ENCODE measurements around the gene PALLD. TPM values are rescaled to one million over a fixed set of nuclear protein-coding genes. Genes with fewer than 3 reads are reported as not detected.

The PALLD gene
- total and polyA plus RNA-seq, 2 donors: 24.3 to 83.0 TPM

- Histone ChIP-seq H3K36me3 (ENCODE audit: control insufficient read depth in 2 of 2, insufficient read depth in 2 of 2, low read length in 1 of 2) (no peaks in the 10 kb centered on the region), H3K27ac (ENCODE audit: low read depth in 1 of 2, low read length in 1 of 2) (no peak overlapping the region), H3K27me3 (ENCODE audit: control insufficient read depth in 2 of 2, insufficient read depth in 1 of 2, low read length in 1 of 2) (no peaks in the 10 kb centered on the region), H3K4me3 (ENCODE audit: low read length in 2 of 2) (no peak overlapping the region), H3K9me3 (ENCODE audit: control insufficient read depth in 2 of 2, insufficient read depth in 1 of 2, low read length in 1 of 2) (no peaks in the 10 kb centered on the region), H3K4me1 (ENCODE audit: control insufficient read depth in 2 of 2, insufficient read depth in 2 of 2, low read length in 2 of 2) (no peaks in the 10 kb centered on the region)
- WGBS: 46% methylated on average over 9 of the region's 9 CpGs
- DNase-seq (ENCODE audit: low read depth in 6 of 9, low spot score in 9 of 9): peak in 8 of 9 donors; percentile 7 to 57 (median 30)
Measured at GRCh38 chr4:168585168-168586091, 88.6 kb downstream of the PALLD start.

DNA sequence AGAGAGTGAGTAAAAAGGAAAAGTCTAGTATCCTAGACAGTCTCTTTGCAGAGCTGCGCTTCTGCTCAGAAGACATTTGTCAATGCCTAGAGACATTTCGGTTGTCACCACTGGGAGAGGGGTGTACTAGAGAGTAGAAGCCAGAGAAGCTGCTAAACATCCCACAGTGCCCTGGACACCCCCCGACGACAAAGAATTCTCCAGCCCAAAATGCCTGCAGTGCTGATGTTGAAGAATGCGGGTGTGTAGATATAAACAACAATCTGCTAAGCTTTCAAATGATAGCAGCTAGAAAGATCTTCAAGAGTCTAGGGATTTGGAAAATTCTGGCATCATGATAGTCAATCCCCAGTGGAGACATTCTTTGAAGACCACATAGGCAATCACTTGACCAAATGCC is 90.1 kb downstream of the PALLD start:
- H3K36me3 ChIP-seq (ENCODE audit: control insufficient read depth in 2 of 2, insufficient read depth in 2 of 2, low read length in 1 of 2): no peaks in the 10 kb centered on the region
- no peak overlapping the region for H3K4me3 ChIP-seq (ENCODE audit: low read length in 2 of 2)
- WGBS: 96% methylated on average over 5 of the region's 5 CpGs

DNA sequence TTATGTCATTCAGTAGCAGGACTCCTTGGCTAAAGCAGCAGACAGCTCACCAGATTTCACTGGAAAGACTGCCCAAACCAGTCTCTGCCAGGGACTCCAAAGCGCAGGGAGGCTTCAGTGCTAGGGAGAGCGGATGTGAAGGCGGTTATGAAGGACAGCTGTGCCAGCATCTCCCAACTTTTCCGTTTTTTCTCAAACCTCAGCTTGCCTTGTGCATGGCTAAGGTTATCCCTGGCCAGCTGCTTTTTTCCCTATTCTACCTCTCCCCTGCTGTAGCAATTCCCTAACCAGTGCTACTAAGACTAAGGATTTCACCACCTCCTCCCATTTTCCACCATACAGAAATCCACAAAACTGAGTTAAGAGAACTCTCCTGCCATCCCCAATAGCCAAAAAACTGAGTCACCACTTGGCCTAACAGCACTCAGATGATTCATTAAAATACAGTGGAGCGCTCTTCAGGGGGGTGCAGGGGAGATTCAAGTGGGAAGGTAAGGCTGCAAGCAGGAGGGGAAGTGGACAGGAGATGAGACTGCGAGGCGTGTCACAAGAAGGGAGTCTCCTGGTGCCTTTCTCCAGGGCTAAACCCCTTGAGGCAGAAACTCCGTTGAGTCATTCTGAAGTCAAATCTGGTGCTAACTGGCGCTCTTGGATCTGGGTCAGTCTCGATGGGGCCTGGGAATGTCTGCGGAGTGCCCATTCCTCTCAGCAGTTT is 90.7 kb downstream of the PALLD start:
- Histone ChIP-seq H3K4me1 (ENCODE audit: control insufficient read depth in 2 of 2, insufficient read depth in 2 of 2, low read length in 2 of 2) (no peaks in the 10 kb centered on the region), H3K27ac (ENCODE audit: low read depth in 1 of 2, low read length in 1 of 2) (no peak overlapping the region)
- DNase-seq (ENCODE audit: low read depth in 6 of 9, low spot score in 9 of 9): no peak

More for the DNA sequence above, 90.1 kb downstream of the PALLD start:
- H3K9me3 ChIP-seq (ENCODE audit: control insufficient read depth in 2 of 2, insufficient read depth in 1 of 2, low read length in 1 of 2): no peaks in the 10 kb centered on the region
- no peaks in the 10 kb centered on the region for H3K27me3 ChIP-seq (ENCODE audit: control insufficient read depth in 2 of 2, insufficient read depth in 1 of 2, low read length in 1 of 2)
- no peak for DNase-seq (ENCODE audit: low read depth in 6 of 9, low spot score in 9 of 9)
- no peaks in the 10 kb centered on the region for H3K4me1 ChIP-seq (ENCODE audit: control insufficient read depth in 2 of 2, insufficient read depth in 2 of 2, low read length in 2 of 2)
- no peak overlapping the region for H3K27ac ChIP-seq (ENCODE audit: low read depth in 1 of 2, low read length in 1 of 2)

GRCh38 chr4:168588916-168589531 is 92.2 kb downstream of the PALLD start:
- WGBS: 92% methylated on average over 8 of the region's 8 CpGs
- H3K4me1 ChIP-seq (ENCODE audit: control insufficient read depth in 2 of 2, insufficient read depth in 2 of 2, low read length in 2 of 2): no peaks in the 10 kb centered on the region
- H3K27me3 ChIP-seq (ENCODE audit: control insufficient read depth in 2 of 2, insufficient read depth in 1 of 2, low read length in 1 of 2): no peaks in the 10 kb centered on the region
- H3K36me3 ChIP-seq (ENCODE audit: control insufficient read depth in 2 of 2, insufficient read depth in 2 of 2, low read length in 1 of 2): no peaks in the 10 kb centered on the region
- no peak overlapping the region for H3K4me3 ChIP-seq (ENCODE audit: low read length in 2 of 2)
- H3K27ac ChIP-seq (ENCODE audit: low read depth in 1 of 2, low read length in 1 of 2): no peak overlapping the region
- H3K9me3 ChIP-seq (ENCODE audit: control insufficient read depth in 2 of 2, insufficient read depth in 1 of 2, low read length in 1 of 2): no peaks in the 10 kb centered on the region
- DNase-seq (ENCODE audit: low read depth in 6 of 9, low spot score in 9 of 9): peak in 1 of 9 donors; percentile 25

More for the DNA sequence above, 90.7 kb downstream of the PALLD start:
- H3K9me3 ChIP-seq (ENCODE audit: control insufficient read depth in 2 of 2, insufficient read depth in 1 of 2, low read length in 1 of 2): no peaks in the 10 kb centered on the region
- H3K27me3 ChIP-seq (ENCODE audit: control insufficient read depth in 2 of 2, insufficient read depth in 1 of 2, low read length in 1 of 2): no peaks in the 10 kb centered on the region
- no peak overlapping the region for H3K4me3 ChIP-seq (ENCODE audit: low read length in 2 of 2)
- no peaks in the 10 kb centered on the region for H3K36me3 ChIP-seq (ENCODE audit: control insufficient read depth in 2 of 2, insufficient read depth in 2 of 2, low read length in 1 of 2)
- WGBS: 92% methylated on average over 11 of the region's 11 CpGs

DNA sequence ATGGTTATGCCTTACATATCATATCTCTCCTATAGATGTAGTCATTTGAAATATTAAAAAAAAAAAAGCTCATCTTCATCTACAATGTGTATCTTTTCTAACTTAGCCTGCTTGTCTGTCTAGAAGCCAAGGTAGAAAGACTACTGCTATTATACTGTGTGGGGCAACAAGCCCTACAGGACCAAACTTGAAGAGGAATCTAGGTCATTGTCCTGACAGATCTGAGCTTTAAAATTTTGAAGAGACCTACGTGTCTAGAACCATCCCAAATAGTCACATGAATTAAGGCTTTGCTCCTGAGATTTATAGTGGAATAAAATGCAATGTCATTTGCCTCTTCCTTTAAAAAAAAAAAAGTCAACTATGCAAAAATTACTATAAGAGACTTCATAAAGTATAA is 95.8 kb downstream of the PALLD start:
- 56% methylated on average over 1 of the region's 1 CpG for WGBS
- Histone ChIP-seq H3K27me3 (ENCODE audit: control insufficient read depth in 2 of 2, insufficient read depth in 1 of 2, low read length in 1 of 2) (no peaks in the 10 kb centered on the region), H3K36me3 (ENCODE audit: control insufficient read depth in 2 of 2, insufficient read depth in 2 of 2, low read length in 1 of 2) (no peaks in the 10 kb centered on the region), H3K4me1 (ENCODE audit: control insufficient read depth in 2 of 2, insufficient read depth in 2 of 2, low read length in 2 of 2) (no peaks in the 10 kb centered on the region), H3K9me3 (ENCODE audit: control insufficient read depth in 2 of 2, insufficient read depth in 1 of 2, low read length in 1 of 2) (no peaks in the 10 kb centered on the region), H3K4me3 (ENCODE audit: low read length in 2 of 2) (no peak overlapping the region), H3K27ac (ENCODE audit: low read depth in 1 of 2, low read length in 1 of 2) (no peak overlapping the region)
- no peak for DNase-seq (ENCODE audit: low read depth in 6 of 9, low spot score in 9 of 9)

DNA sequence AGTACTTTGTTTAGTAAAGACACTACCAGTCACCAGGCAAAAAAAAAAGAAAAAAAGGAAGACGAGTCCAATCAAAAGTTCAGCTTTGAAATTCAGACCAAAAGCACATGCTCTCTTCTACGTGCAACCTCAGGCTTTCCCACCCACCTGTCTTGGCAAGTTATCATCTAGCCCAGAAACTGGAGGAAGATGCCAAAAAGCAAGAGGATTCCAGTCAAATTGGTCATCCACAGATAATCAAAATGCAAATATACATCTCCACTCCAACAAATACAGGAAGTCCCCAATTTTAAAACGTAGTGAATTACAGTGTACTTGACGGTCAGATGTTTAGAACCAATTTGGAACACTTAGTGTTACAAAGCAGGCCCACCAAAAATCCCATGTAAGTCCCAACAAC is 96.5 kb downstream of the PALLD start:
- no peaks in the 10 kb centered on the region for H3K27me3 ChIP-seq (ENCODE audit: control insufficient read depth in 2 of 2, insufficient read depth in 1 of 2, low read length in 1 of 2)
- DNase-seq (ENCODE audit: low read depth in 6 of 9, low spot score in 9 of 9): no peak
- no peak overlapping the region for H3K27ac ChIP-seq (ENCODE audit: low read depth in 1 of 2, low read length in 1 of 2)
- H3K4me1 ChIP-seq (ENCODE audit: control insufficient read depth in 2 of 2, insufficient read depth in 2 of 2, low read length in 2 of 2): no peaks in the 10 kb centered on the region
- no peaks in the 10 kb centered on the region for H3K36me3 ChIP-seq (ENCODE audit: control insufficient read depth in 2 of 2, insufficient read depth in 2 of 2, low read length in 1 of 2)
- H3K9me3 ChIP-seq (ENCODE audit: control insufficient read depth in 2 of 2, insufficient read depth in 1 of 2, low read length in 1 of 2): no peaks in the 10 kb centered on the region
- H3K4me3 ChIP-seq (ENCODE audit: low read length in 2 of 2): no peak overlapping the region
- 88% methylated on average over 4 of the region's 4 CpGs for WGBS

DNA sequence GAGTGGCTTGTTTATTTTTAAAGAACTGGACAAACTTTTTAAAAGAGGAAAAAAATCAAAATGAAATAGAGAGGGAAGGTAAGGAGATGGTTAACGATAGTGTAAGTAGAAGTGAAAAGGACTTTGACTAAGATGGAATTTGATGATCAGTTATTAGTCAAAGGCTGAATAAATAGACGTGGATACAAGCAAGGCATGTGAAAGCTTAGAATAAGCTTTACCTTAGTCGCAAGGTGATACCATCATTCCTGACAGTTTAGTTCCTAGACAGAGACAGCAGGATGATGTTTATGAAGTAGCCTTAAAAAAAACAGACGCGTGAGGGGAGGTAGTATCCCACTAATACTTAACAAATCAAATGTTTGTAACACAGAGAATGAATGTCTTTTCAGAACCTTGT is 97.3 kb downstream of the PALLD start:
- Histone ChIP-seq H3K4me3 (ENCODE audit: low read length in 2 of 2) (no peak overlapping the region), H3K27me3 (ENCODE audit: control insufficient read depth in 2 of 2, insufficient read depth in 1 of 2, low read length in 1 of 2) (no peaks in the 10 kb centered on the region), H3K4me1 (ENCODE audit: control insufficient read depth in 2 of 2, insufficient read depth in 2 of 2, low read length in 2 of 2) (no peaks in the 10 kb centered on the region), H3K27ac (ENCODE audit: low read depth in 1 of 2, low read length in 1 of 2) (no peak overlapping the region), H3K9me3 (ENCODE audit: control insufficient read depth in 2 of 2, insufficient read depth in 1 of 2, low read length in 1 of 2) (no peaks in the 10 kb centered on the region), H3K36me3 (ENCODE audit: control insufficient read depth in 2 of 2, insufficient read depth in 2 of 2, low read length in 1 of 2) (no peaks in the 10 kb centered on the region)
- 97% methylated on average over 5 of the region's 5 CpGs for WGBS
- no peak for DNase-seq (ENCODE audit: low read depth in 6 of 9, low spot score in 9 of 9)

- 98% methylated on average over 1 of the region's 1 CpG for whole genome bisulfite sequencing
- no peak overlapping the region for H3K27ac ChIP-seq (ENCODE audit: low read depth in 1 of 2, low read length in 1 of 2)
- H3K4me3 ChIP-seq (ENCODE audit: low read length in 2 of 2): no peak overlapping the region
- no peaks in the 10 kb centered on the region for H3K4me1 ChIP-seq (ENCODE audit: control insufficient read depth in 2 of 2, insufficient read depth in 2 of 2, low read length in 2 of 2)
- H3K27me3 ChIP-seq (ENCODE audit: control insufficient read depth in 2 of 2, insufficient read depth in 1 of 2, low read length in 1 of 2): no peaks in the 10 kb centered on the region
- no peak for DNase-seq (ENCODE audit: low read depth in 6 of 9, low spot score in 9 of 9)
- H3K36me3 ChIP-seq (ENCODE audit: control insufficient read depth in 2 of 2, insufficient read depth in 2 of 2, low read length in 1 of 2): no peaks in the 10 kb centered on the region
- H3K9me3 ChIP-seq (ENCODE audit: control insufficient read depth in 2 of 2, insufficient read depth in 1 of 2, low read length in 1 of 2): no peaks in the 10 kb centered on the region
Measured at GRCh38 chr4:168598191-168598590, 101.3 kb downstream of the PALLD start.
